GM23338 (cell line): Measurements from ENCODE around the gene ONECUT1.
A peak's percentile ranks its signal among the peaks of the same experiment; 100 is the strongest.

Experiments used
- CREB1 ChIP-seq: fragments of 250-450 bp; sonication (Bioruptor Pico); IDR thresholded peaks from 2 replicates; pipeline ENCODE4 v1.5.0; 2020; ENCODE audit warnings: low read depth, mild to moderate bottlenecking, moderate library complexity
- CTCF ChIP-seq, 2 experiments: fragments of 200-600 bp in 1 of 2; sonication (generic) in 1 of 2; conservative IDR thresholded peaks; 2 replicates each; pipeline versions ENCODE4 v1.5.1 to v1.6.1; 2016 to 2017; ENCODE audit warnings: antibody characterized with exemption in 2 of 2, low read depth in 2 of 2, mild to moderate bottlenecking in 2 of 2, moderate library complexity in 1 of 2
- ETS1 ChIP-seq: IDR thresholded peaks from 2 replicates; pipeline ENCODE4 v1.6.1; 2016; ENCODE audit warnings: antibody characterized with exemption
- EZH2 ChIP-seq: fragments of 200-600 bp; sonication (generic); IDR thresholded peaks from one replicate; pipeline ENCODE4 v1.8.0; 2017; ENCODE audit warnings: antibody characterized with exemption, mild to moderate bottlenecking, low read depth; ENCODE audit not compliant: unreplicated experiment
- EZH2phosphoT487 ChIP-seq: fragments of 200-600 bp; sonication (generic); IDR thresholded peaks from one replicate; pipeline ENCODE4 v1.8.1; 2018; ENCODE audit warnings: antibody characterized with exemption; ENCODE audit not compliant: unreplicated experiment
- JUNB ChIP-seq: IDR thresholded peaks from one replicate; pipeline ENCODE4 v1.6.1; 2016; ENCODE audit warnings: antibody characterized with exemption; ENCODE audit not compliant: unreplicated experiment
- POLR2AphosphoS5 ChIP-seq: IDR thresholded peaks from 2 replicates; pipeline ENCODE4 v1.6.1; 2016; ENCODE audit warnings: antibody characterized with exemption, low read depth
- REST ChIP-seq: IDR thresholded peaks from one replicate; pipeline ENCODE4 v1.6.1; 2018; ENCODE audit warnings: antibody characterized with exemption; ENCODE audit not compliant: unreplicated experiment
- STAT1 ChIP-seq: IDR thresholded peaks from one replicate; pipeline ENCODE4 v1.6.1; 2016; ENCODE audit warnings: antibody characterized with exemption; ENCODE audit not compliant: unreplicated experiment

- no peak for TF ChIP-seq CTCF (conservative IDR thresholded peaks at IDR 0.05; ENCODE audit: low read depth in 2 of 2)
- TF ChIP-seq EZH2phosphoT487: peak; percentile 31
- TF ChIP-seq EZH2: peak; percentile 97
- TF ChIP-seq STAT1: no peak
- no peak for TF ChIP-seq POLR2AphosphoS5
- no peak for TF ChIP-seq JUNB
- TF ChIP-seq REST: no peak
- 0 out of 2 replicates have a peak, but pooled peaks have one; percentile 22 for TF ChIP-seq ETS1
- no peak for TF ChIP-seq CREB1 (CRISPR knock-in tag)
Measured at GRCh38 chr15:52794665-52795463, 4.7 kb upstream of the ONECUT1 start.
